Upper lobe of right lung (tissue), 1 donor: ENCODE data around the gene RFPL2. TPM values are rescaled to one million over a fixed set of nuclear protein-coding genes. Genes with fewer than 3 reads are reported as not detected.
"Not testable (repeated sequence)": the region's sequence is repeated elsewhere in the genome, so short reads cannot be mapped to it uniquely, and the experiment has no call there.

Experiments used
- ATAC-seq: fragments of 200-7000 bp; cut with Tn5 transposase; one replicate; pipeline ENCODE4 v1.9.1; 2020; ENCODE audit warnings: mild to moderate bottlenecking, moderate library complexity
- DNase-seq: peaks from one replicate; pipeline ENCODE4 v3.0.0-alpha.2; 2020
- H3K27ac ChIP-seq: fragments of 200-600 bp; one replicate; pipeline ENCODE4 v1.8.0; 2022
- H3K27me3 ChIP-seq: fragments of 200-600 bp; one replicate; pipeline ENCODE4 v1.8.0; 2022; ENCODE audit warnings: mild to moderate bottlenecking
- H3K36me3 ChIP-seq: fragments of 200-600 bp; one replicate; pipeline ENCODE4 v1.8.0; 2022
- H3K4me1 ChIP-seq: fragments of 200-600 bp; one replicate; pipeline ENCODE4 v1.8.0; 2022
- H3K4me3 ChIP-seq: fragments of 200-600 bp; one replicate; pipeline ENCODE4 v1.8.0; 2022; ENCODE audit warnings: mild to moderate bottlenecking
- H3K9me3 ChIP-seq: fragments of 200-600 bp; one replicate; pipeline ENCODE4 v1.8.0; 2022
- CTCF ChIP-seq: fragments of 200-600 bp; IDR thresholded peaks from one replicate; pipeline ENCODE4 v1.8.0; 2022; ENCODE audit warnings: antibody characterized with exemption
- intact Hi-C: fragments of 100-400 bp; cut with DNase I; formaldehyde crosslinking; loops from one replicate; pipeline ENCODE4 v1.11.0; 2022
- total RNA-seq: library from RNA; stranded (reverse); fragmentation: NEBNext Ultra II Directional; extraction: Animal tissue kit (Norgen Biotek cat#: 25700); gene quantifications from one replicate; pipeline ENCODE4 v1.2.1, GENCODE V29; 2021
- donor health status: DM: no; HTN: yes; CAD: no; lungs with severe emphysema.

The RFPL2 gene
- total RNA-seq, 1 donor from 2014 or later, result not detected

DNA sequence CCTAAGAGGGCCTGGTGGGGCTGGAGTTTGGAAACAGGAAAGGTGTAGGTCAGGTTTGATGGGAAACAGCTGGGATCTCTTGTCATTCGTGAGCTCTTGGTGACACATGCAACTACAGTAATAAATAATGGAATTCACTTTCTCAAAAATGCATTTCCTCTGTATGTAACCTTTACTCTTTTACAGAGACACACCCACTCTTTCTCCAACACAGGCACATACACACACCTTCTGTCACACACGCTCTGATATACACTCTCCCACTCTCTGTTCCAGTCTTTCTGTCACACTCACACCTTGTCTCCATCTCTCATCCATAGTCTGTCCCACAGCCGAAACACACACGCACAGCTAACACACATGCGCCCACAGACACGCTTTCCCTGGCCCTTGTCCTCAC lies 39.2 kb downstream of the RFPL2 start:
- TF ChIP-seq CTCF, result no peak
- Histone ChIP-seq H3K4me3 (no peak overlapping the region), H3K36me3 (no peaks in the 10 kb centered on the region), H3K9me3 (no peaks in the 10 kb centered on the region), H3K27ac (no peak overlapping the region), H3K27me3 (no peaks in the 10 kb centered on the region), H3K4me1 (no peaks in the 10 kb centered on the region)
- ATAC-seq (no peak), DNase-seq (no peak)
- intact Hi-C loops, result no loop called here

- H3K27me3 ChIP-seq, result peaks cover 1% of the 10 kb centered on the region
- H3K9me3 ChIP-seq, result no peaks in the 10 kb centered on the region
- H3K4me1 ChIP-seq, result no peaks in the 10 kb centered on the region
- intact Hi-C loops, result no loop called here
- DNase-seq (no peak), ATAC-seq (peak; percentile 68)
- no peak for TF ChIP-seq CTCF
- H3K4me3 ChIP-seq, result no peak overlapping the region
- no peak overlapping the region for H3K27ac ChIP-seq
- H3K36me3 ChIP-seq, result no peaks in the 10 kb centered on the region
These were observed 40.6 kb downstream of the RFPL2 start for GRCh38 chr22:32164075-32164860.

DNA sequence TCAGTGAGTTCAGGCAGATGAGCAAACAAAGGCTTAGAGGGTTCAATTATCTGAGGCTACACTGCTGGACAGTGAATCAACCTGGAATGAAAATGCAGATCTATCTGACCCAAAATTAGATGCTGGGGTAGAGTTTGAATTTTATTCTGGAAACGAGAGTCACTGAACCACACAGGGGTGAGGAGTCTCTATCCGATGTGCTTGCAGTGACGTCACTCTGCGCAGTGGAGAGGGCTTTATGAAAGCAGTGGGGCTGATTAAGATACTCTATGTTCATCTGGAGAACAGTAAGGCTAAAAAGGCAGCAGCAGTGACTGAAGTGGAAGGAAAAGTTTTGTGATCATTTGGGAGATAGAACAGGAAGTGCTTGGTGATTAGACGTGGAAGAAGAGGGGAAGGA lies 44.5 kb downstream of the RFPL2 start:
- intact Hi-C loops, H3K27me3 ChIP-seq, DNase-seq, H3K4me1 ChIP-seq, H3K9me3 ChIP-seq, ATAC-seq, H3K36me3 ChIP-seq, H3K27ac ChIP-seq, H3K4me3 ChIP-seq: not testable (repeated sequence)

GRCh38 chr22:32158712-32159533 lies 46.0 kb downstream of the RFPL2 start, which contains the start of gene C22orf42:
Gene C22orf42 (minus strand): TSS chr22:32159303. CDS start chr22:32159215, 88 bp downstream.
- no peaks in the 10 kb centered on the region for H3K9me3 ChIP-seq
- H3K27ac ChIP-seq, result no peak within 1 kb of the TSS
- peaks cover 6% of the 10 kb centered on the region for H3K27me3 ChIP-seq
- no peaks in the 10 kb centered on the region for H3K4me1 ChIP-seq
- no peaks in the 10 kb centered on the region for H3K36me3 ChIP-seq
- TF ChIP-seq CTCF, result no peak
- intact Hi-C loops, result no loop called here
- DNase-seq (no peak), ATAC-seq (no peak)
- H3K4me3 ChIP-seq, result no peak within 1 kb of the TSS

DNA sequence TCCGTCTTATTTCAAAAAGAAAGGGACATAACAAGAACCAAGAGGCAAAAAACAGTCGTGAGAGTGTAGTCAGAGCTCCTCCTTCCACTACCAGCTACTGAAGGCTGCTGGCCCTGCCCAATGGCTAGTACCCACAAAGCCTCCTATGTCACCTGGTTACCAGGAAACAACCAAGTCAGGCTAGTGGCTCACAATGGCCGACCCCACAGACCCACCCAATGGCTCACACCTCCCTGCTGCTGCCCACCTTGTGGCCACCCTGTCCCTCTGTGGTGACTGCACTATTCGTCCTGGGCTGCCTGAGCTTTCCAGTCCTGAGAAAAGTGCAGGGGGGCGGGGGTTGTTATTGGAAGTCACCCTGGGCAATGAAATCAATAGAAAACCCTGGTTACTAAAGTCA lies 47.2 kb downstream of the RFPL2 start:
- H3K4me1 ChIP-seq, H3K27ac ChIP-seq, intact Hi-C loops, H3K27me3 ChIP-seq, H3K4me3 ChIP-seq, DNase-seq, H3K36me3 ChIP-seq, H3K9me3 ChIP-seq: not testable (repeated sequence)
- peak; percentile 23 for ATAC-seq

DNA sequence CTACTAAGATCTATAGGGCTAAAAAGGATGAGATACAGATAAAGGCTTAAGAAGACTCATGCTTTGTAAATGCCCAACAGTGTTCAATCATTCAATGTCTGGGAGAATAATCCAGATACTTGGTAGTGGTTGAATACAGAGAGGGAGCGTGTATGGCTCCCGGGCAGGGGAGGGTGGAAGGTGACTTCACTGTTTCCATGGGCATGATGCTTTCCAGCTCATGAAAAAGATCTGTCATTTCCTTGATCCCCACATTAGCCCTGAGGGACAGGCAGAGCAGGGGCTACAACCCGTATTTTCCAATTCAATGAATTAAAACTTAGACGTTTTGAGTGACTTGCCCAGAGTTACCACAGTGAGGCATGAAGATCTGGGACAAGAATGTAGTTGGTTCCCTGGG lies 50.1 kb downstream of the RFPL2 start:
- H3K36me3 ChIP-seq, result not testable (repeated sequence)

GRCh38 chr22:32151641-32152040 lies 53.2 kb downstream of the RFPL2 start:
- DNase-seq, H3K27me3 ChIP-seq, H3K27ac ChIP-seq, H3K9me3 ChIP-seq, H3K36me3 ChIP-seq, intact Hi-C loops, H3K4me3 ChIP-seq, H3K4me1 ChIP-seq: not testable (repeated sequence)
- ATAC-seq, result peak; percentile 74

More for the DNA sequence above, 50.1 kb downstream of the RFPL2 start:
- ATAC-seq, intact Hi-C loops, H3K4me1 ChIP-seq, H3K27ac ChIP-seq, H3K4me3 ChIP-seq, H3K27me3 ChIP-seq, H3K9me3 ChIP-seq, DNase-seq: not testable (repeated sequence)

DNA sequence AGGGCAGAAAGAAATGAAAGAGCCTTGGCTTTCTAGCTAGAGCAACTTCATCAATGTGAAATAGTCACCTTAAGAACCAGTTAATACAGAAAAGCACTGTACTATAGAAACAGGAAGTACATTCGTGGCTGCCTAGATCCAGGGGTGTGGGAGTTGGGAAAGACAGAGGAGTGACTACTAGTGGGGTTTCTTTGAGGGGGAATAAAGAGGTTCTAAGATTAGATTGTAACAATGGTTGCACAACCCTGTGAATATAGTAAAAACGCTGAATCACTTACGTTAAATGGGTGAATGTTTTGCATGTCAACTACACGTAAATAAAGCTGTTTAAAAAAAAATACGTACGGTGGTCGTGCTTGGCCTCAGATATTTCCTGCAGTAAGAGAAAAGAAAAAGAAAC lies 54.2 kb downstream of the RFPL2 start:
- H3K4me1 ChIP-seq, H3K36me3 ChIP-seq, H3K4me3 ChIP-seq, intact Hi-C loops, H3K27me3 ChIP-seq, H3K9me3 ChIP-seq, H3K27ac ChIP-seq, DNase-seq: not testable (repeated sequence)
- ATAC-seq, result peak; percentile 64

- H3K27me3 ChIP-seq, H3K4me3 ChIP-seq, H3K4me1 ChIP-seq, H3K36me3 ChIP-seq, ATAC-seq, H3K9me3 ChIP-seq, intact Hi-C loops, DNase-seq, H3K27ac ChIP-seq: not testable (repeated sequence)
These were observed 56.5 kb downstream of the RFPL2 start for GRCh38 chr22:32148372-32148771.

DNA sequence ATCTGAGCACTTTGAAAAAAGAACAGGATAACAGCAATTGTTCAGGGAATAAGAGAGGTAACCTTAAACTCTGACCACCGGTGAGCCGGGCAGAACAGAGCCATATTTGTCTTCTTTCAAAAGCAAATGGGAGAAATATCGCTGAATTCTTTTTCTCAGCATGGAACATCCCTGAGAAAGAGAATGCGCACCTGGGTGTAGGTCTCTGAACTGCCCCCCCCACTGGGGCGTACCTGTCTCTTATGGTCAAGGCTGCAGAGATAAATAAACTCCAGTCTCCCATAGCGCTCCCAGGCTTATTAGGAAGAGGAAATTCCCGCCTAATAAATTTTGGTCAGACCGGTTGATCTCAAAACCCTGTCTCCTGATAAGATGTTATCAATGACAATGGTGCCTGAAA lies 57.7 kb downstream of the RFPL2 start:
- H3K9me3 ChIP-seq, H3K27ac ChIP-seq, H3K27me3 ChIP-seq, H3K4me3 ChIP-seq, H3K4me1 ChIP-seq, H3K36me3 ChIP-seq, ATAC-seq, intact Hi-C loops, DNase-seq: not testable (repeated sequence)
